ENCODE measurements around the gene GTPBP1. TPM values are rescaled to one million over a fixed set of nuclear protein-coding genes. Genes with fewer than 3 reads are reported as not detected.

Gene GTPBP1
- total and polyA plus RNA-seq, 8 donors = 9.2 to 199 (median 28.5) TPM

GRCh38 chr22:38697425-38698089 lies 8.2 kb upstream of the GTPBP1 start:
- Histone ChIP-seq H3K36me3 (peaks cover 0 to 18% (median 14%) of the 10 kb centered on the region in 4 donors), H3K4me1 (peaks cover 54 to 78% (median 67%) of the 10 kb centered on the region in 4 donors), H3K27ac (peak overlapping the region; percentile 62 to 99 (median 98)), H3K9me3 (no peaks in the 10 kb centered on the region), H3K27me3 (no peaks in the 10 kb centered on the region), H3K4me3 (peak overlapping the region in 2 of 4 donors; percentile 59 to 66)
- 28 to 42% (median 34%) methylated on average over 8 of the region's 8 CpGs for WGBS, 5 donors
- intact Hi-C loops (cut with DNase I; ENCODE audit: low total_unique reads) = no loop called here
- TF ChIP-seq POLR2A (IDR thresholded peaks at IDR 0.05) (no peak), POLR2AphosphoS5 (IDR thresholded peaks at IDR 0.05) (no peak), CTCF (IDR thresholded peaks at IDR 0.05) (no peak), EP300 (IDR thresholded peaks at IDR 0.05) (no peak)
- DNase-seq = peak; percentile 38 to 52

DNA sequence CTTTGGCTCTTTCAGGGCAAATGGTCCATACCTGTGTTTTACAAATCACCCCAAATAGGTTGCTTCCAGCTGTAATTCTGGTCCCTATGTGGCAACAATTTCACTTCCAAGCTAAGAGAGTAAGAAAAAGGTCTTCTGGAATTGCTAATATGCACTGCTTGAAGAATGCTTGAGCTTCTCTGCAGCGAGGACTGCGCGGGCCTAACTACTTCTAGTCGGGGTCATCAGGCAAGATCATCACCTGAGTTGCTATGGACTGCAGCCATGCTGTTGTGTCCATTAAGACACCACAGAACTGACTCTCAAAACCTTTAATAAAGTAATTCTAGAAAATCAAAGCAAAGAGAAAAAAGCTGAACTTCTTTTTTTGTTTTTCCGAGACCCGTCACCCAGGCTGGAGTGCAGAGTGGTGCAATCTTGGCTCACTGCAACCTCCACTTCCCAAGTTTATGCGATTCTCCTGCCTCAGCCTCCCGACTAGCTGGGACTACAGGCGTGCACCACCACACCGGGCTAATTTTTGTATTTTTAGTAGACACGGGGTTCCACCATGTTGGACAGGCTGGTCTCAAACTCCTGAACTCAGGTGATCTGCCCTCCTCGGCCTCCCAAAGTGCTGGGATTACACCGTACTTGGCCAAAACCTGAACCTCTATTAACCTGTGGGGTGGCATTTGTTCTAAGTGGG lies 7.2 kb upstream of the GTPBP1 start:
- no peak for DNase-seq
- Histone ChIP-seq H3K27me3 (no peaks in the 10 kb centered on the region), H3K4me1 (peaks cover 54 to 73% (median 65%) of the 10 kb centered on the region in 4 donors), H3K27ac (peak overlapping the region; percentile 87 to 99 (median 98)), H3K4me3 (peak overlapping the region in 3 of 4 donors; percentile 59 to 85 (median 66)), H3K36me3 (peaks cover 0 to 10% (median 9%) of the 10 kb centered on the region in 4 donors), H3K9me3 (no peaks in the 10 kb centered on the region)
- intact Hi-C loops (cut with DNase I; ENCODE audit: low total_unique reads) = no loop called here
- no peak for TF ChIP-seq POLR2A (IDR thresholded peaks at IDR 0.05)
- no peak for TF ChIP-seq POLR2AphosphoS5 (IDR thresholded peaks at IDR 0.05)
- TF ChIP-seq EP300 (IDR thresholded peaks at IDR 0.05) = no peak
- TF ChIP-seq CTCF (IDR thresholded peaks at IDR 0.05) = no peak
- 80 to 85% (median 83%) methylated on average over 13 of the region's 13 CpGs for WGBS, 5 donors

DNA sequence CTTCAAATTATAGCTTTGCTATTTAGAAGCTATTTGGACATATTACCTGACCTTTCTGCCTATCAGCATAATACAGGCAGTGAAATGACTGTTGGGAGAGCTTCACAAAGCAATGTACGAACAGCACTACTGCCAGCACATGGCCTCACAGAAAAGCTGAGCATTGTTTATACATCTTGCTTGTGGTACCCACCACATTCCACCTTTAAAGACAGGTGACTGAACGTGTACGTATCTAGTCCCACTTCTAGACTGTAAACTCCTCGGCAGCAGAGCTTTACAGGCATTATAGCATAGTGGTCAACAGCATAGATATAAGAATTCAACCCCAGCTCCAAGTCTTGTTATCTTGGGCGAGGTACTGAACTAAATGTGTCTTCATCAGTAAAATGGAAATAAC lies 6.6 kb upstream of the GTPBP1 start:
- H3K4me1 ChIP-seq = peaks cover 54 to 68% (median 62%) of the 10 kb centered on the region in 4 donors
- WGBS, 5 donors = 17 to 34% (median 21%) methylated on average over 5 of the region's 5 CpGs
- DNase-seq = peak in 1 of 2 donors; percentile 30

More for the DNA sequence above, 6.6 kb upstream of the GTPBP1 start:
- H3K9me3 ChIP-seq = no peaks in the 10 kb centered on the region
- TF ChIP-seq CTCF (IDR thresholded peaks at IDR 0.05) = no peak
- TF ChIP-seq POLR2A (IDR thresholded peaks at IDR 0.05) = no peak
- TF ChIP-seq EP300 (IDR thresholded peaks at IDR 0.05) = no peak
- TF ChIP-seq POLR2AphosphoS5 (IDR thresholded peaks at IDR 0.05) = no peak
- H3K27me3 ChIP-seq = no peaks in the 10 kb centered on the region
- intact Hi-C loops (cut with DNase I; ENCODE audit: low total_unique reads) = no loop called here
- peak overlapping the region; percentile 59 to 85 (median 70) for H3K4me3 ChIP-seq
- H3K27ac ChIP-seq = peak overlapping the region; percentile 87 to 99 (median 98)
- peaks cover 0 to 7% (median 5%) of the 10 kb centered on the region in 4 donors for H3K36me3 ChIP-seq
